Vagina (tissue), 2 donors: Measurements from ENCODE around the gene CDKN2AIP.

Experiments
- CTCF ChIP-seq, 3 experiments: fragments of 450-650 bp in 2 of 3; fragments of 200-600 bp in 1 of 3; sonication (generic) in 1 of 3; IDR thresholded peaks; one replicate each; pipeline ENCODE4 v1.5.1; 2017 to 2019; ENCODE audit warnings: antibody characterized with exemption in 3 of 3, mild to moderate bottlenecking in 2 of 3, moderate library complexity in 2 of 3
- POLR2A ChIP-seq, 2 donors: fragments of 450-650 bp; IDR thresholded peaks; one replicate each; pipeline ENCODE4 v1.6.1; 2017; ENCODE audit warnings: antibody characterized with exemption in 2 of 2, mild to moderate bottlenecking in 2 of 2, moderate library complexity in 2 of 2

DNA sequence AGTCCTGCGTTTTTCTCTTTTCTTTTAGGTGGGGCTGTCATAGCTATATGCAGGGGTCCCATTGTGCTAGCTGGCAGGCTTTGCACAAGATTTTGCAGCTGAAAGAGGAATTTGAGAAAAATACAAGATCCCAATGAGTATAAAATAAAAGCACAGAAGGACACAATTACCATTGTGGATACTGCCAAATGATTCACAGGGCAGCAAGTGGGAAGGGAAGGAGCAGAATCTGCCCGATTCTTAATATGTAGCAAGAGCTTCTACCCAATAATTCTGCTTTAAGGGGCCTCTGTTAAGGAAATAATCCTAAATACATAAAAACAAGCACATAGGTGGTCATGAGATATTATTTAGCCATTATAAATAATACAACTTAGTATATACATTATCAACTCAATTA lies 34.5 kb downstream of the CDKN2AIP start:
- TF ChIP-seq CTCF (IDR thresholded peaks at IDR 0.05) (no peak), POLR2A (IDR thresholded peaks at IDR 0.05) (no peak)
